Keratinocyte (primary cell): ENCODE data around the gene SEC22A. TPM values are rescaled to one million over a fixed set of nuclear protein-coding genes. Genes with fewer than 3 reads are reported as not detected.

Experiments used
- DNase-seq: peaks from one replicate; pipeline ENCODE4 v3.0.0-alpha.2; 2011; ENCODE audit warnings: low read depth, missing footprints, low spot score
- FAIRE-seq: peaks from 2 replicates; lab custom pipeline; 2011; peaks lifted over from hg19 to GRCh38; lab: Jason Lieb, UNC
- H2AFZ ChIP-seq: 2 replicates; pipeline ENCODE4 v1.6.0; 2012; ENCODE audit warnings: low read length, control low read depth, inconsistent platforms; ENCODE audit not compliant: control insufficient read depth
- H3K27ac ChIP-seq: 2 replicates; pipeline ENCODE4 v1.5.1; 2011; ENCODE audit warnings: low read length; ENCODE audit not compliant: control insufficient read depth, insufficient read depth
- H3K27me3 ChIP-seq: 3 replicates; pipeline ENCODE4 v1.6.0; 2011; ENCODE audit warnings: low read length; ENCODE audit not compliant: control insufficient read depth, insufficient read depth; ENCODE audit errors: extremely low read depth
- H3K36me3 ChIP-seq, 2 experiments: 2 replicates in 1 of 2; 3 replicates in 1 of 2; pipeline ENCODE4 v1.5.1; 2011; ENCODE audit warnings: low read length in 2 of 2, mild to moderate bottlenecking in 1 of 2; ENCODE audit not compliant: control insufficient read depth in 2 of 2, insufficient read depth in 2 of 2; ENCODE audit errors: extremely low read depth in 1 of 2
- H3K4me1 ChIP-seq: 3 replicates; pipeline ENCODE4 v1.5.1; 2011; ENCODE audit warnings: low read length; ENCODE audit not compliant: control insufficient read depth, insufficient read depth; ENCODE audit errors: extremely low read depth
- H3K4me2 ChIP-seq: 3 replicates; pipeline ENCODE4 v1.6.0; 2011; ENCODE audit warnings: low read depth, low read length; ENCODE audit not compliant: control insufficient read depth, insufficient read depth; ENCODE audit errors: extremely low read depth
- H3K4me3 ChIP-seq, 3 experiments: fragments of 200-600 bp in 1 of 3; sonication (generic) in 1 of 3; 2 replicates in 2 of 3; 3 replicates in 1 of 3; pipeline ENCODE4 v1.5.1; 2011 to 2016; ENCODE audit warnings: low read length in 3 of 3, mild to moderate bottlenecking in 3 of 3, control low read depth in 2 of 3, inconsistent platforms in 1 of 3, low read depth in 1 of 3, mixed read lengths in 1 of 3, mixed run types in 1 of 3, moderate library complexity in 1 of 3; ENCODE audit not compliant: control insufficient read depth in 2 of 3, insufficient read depth in 2 of 3; ENCODE audit errors: extremely low read depth in 1 of 3
- H3K79me2 ChIP-seq: 2 replicates; pipeline ENCODE4 v1.6.0; 2012; ENCODE audit warnings: low read length; ENCODE audit not compliant: control insufficient read depth, insufficient read depth
- H3K9ac ChIP-seq: 3 replicates; pipeline ENCODE4 v1.6.0; 2011; ENCODE audit warnings: low read length; ENCODE audit not compliant: control insufficient read depth, insufficient read depth; ENCODE audit errors: extremely low read depth
- H3K9me1 ChIP-seq: 3 replicates; pipeline ENCODE4 v1.6.0; 2011; ENCODE audit warnings: low read length; ENCODE audit not compliant: control insufficient read depth, insufficient read depth; ENCODE audit errors: extremely low read depth
- H3K9me3 ChIP-seq: 2 replicates; pipeline ENCODE4 v1.5.1; 2012; ENCODE audit warnings: low read depth, low read length; ENCODE audit not compliant: control insufficient read depth
- H4K20me1 ChIP-seq: 3 replicates; pipeline ENCODE4 v1.6.0; 2011; ENCODE audit warnings: low read length; ENCODE audit not compliant: control insufficient read depth, insufficient read depth; ENCODE audit errors: extremely low read depth
- CTCF ChIP-seq, 3 experiments: IDR thresholded peaks in 1 of 3; conservative IDR thresholded peaks in 1 of 3; optimal IDR thresholded peaks in 1 of 3; 2 replicates in 2 of 3; 3 replicates in 1 of 3; pipeline versions ENCODE3 to v1.5.1; 2011; ENCODE audit warnings: low read length in 3 of 3, mild to moderate bottlenecking in 3 of 3, moderate library complexity in 2 of 3, control low read depth in 1 of 3, inconsistent platforms in 1 of 3; ENCODE audit not compliant: insufficient read depth in 2 of 3; ENCODE audit errors: extremely low read depth in 1 of 3
- EZH2 ChIP-seq: IDR thresholded peaks from one replicate; pipeline ENCODE4 v1.6.1; 2012; ENCODE audit warnings: inconsistent platforms, mild to moderate bottlenecking, low read length, moderate library complexity
- dilution Hi-C: fragments of 300-500 bp; cut with MboI; formaldehyde crosslinking; loops from one replicate; pipeline ENCODE4 v1.7.0; 2020; ENCODE audit warnings: low sequenced_read_pairs; ENCODE audit not compliant: extremely low pct_ligation_motif_present
- polyA plus RNA-seq, 5 experiments: library from polyadenylated mRNA; depleted of rRNA in 3 of 5; stranded (reverse) in 3 of 5; stranded (forward) in 1 of 5; unstranded in 1 of 5; fragments of >200 nt; gene quantifications; 1 replicate in 1 of 5; 2 replicates in 3 of 5; 3 replicates in 1 of 5; pipeline versions ENCODE4 v1.2.1 to v1.2.3, GENCODE V29; 2011 to 2012; ENCODE audit warnings: missing spikeins in 2 of 5, low read depth in 1 of 5, low replicate concordance in 1 of 5

SEC22A gene
- polyA plus RNA-seq, 1 donor (not counting 4 experiments of a cell fraction or from before 2014, with no cell fraction given) = 32.9 TPM

- no peak for FAIRE-seq
Observed at GRCh38 chr3:123226549-123226948, 24.8 kb downstream of the SEC22A start.

GRCh38 chr3:123229145-123229544 is 27.4 kb downstream of the SEC22A start:
- dilution Hi-C loops = no loop called here
- Histone ChIP-seq H4K20me1 (no peaks in the 10 kb centered on the region), H3K27me3 (no peaks in the 10 kb centered on the region), H3K4me1 (no peaks in the 10 kb centered on the region), H2AFZ (no peak overlapping the region), H3K4me2 (no peak overlapping the region), H3K9ac (no peak overlapping the region), H3K9me3 (no peaks in the 10 kb centered on the region), H3K79me2 (no peaks in the 10 kb centered on the region), H3K4me3 (no peak overlapping the region), H3K27ac (no peak overlapping the region), H3K36me3 (peaks cover 0 to 2% of the 10 kb centered on the region in 2 experiments), H3K9me1 (no peaks in the 10 kb centered on the region)
- FAIRE-seq = no peak
- TF ChIP-seq EZH2 = no peak
- TF ChIP-seq CTCF (optimal IDR thresholded peaks at IDR 0.05 in 1 of 3, IDR thresholded peaks at IDR 0.05 in 1 of 3, conservative IDR thresholded peaks at IDR 0.05 in 1 of 3; ENCODE audit: extremely low read depth in 1 of 3, insufficient read depth in 2 of 3, low read length in 3 of 3) = no peak
- DNase-seq = no peak

More at GRCh38 chr3:123226549-123226948, 24.8 kb downstream of the SEC22A start:
- no peaks in the 10 kb centered on the region for H3K4me1 ChIP-seq
- no peak overlapping the region for H3K4me2 ChIP-seq
- no peak overlapping the region for H3K4me3 ChIP-seq
- dilution Hi-C loops = no loop called here
- H3K9me1 ChIP-seq = no peaks in the 10 kb centered on the region
- H3K27ac ChIP-seq = no peak overlapping the region
- no peak for DNase-seq
- H4K20me1 ChIP-seq = no peaks in the 10 kb centered on the region
- no peaks in the 10 kb centered on the region for H3K79me2 ChIP-seq
- TF ChIP-seq EZH2 (no peak), CTCF (optimal IDR thresholded peaks at IDR 0.05 in 1 of 3, IDR thresholded peaks at IDR 0.05 in 1 of 3, conservative IDR thresholded peaks at IDR 0.05 in 1 of 3; ENCODE audit: extremely low read depth in 1 of 3, insufficient read depth in 2 of 3, low read length in 3 of 3) (no peak)
- no peak overlapping the region for H2AFZ ChIP-seq
- H3K27me3 ChIP-seq = no peaks in the 10 kb centered on the region
- H3K9me3 ChIP-seq = no peaks in the 10 kb centered on the region
- no peaks in the 10 kb centered on the region for H3K36me3 ChIP-seq
- H3K9ac ChIP-seq = no peak overlapping the region
